Mesenchymal stem cell (in vitro differentiated cells and primary cell): ENCODE measurements around the gene LPAR4.
"Not testable (repeated sequence)": the region's sequence is repeated elsewhere in the genome, so short reads cannot be mapped to it uniquely, and the experiment has no call there.

Experiments
- DNase-seq: peaks from one replicate; pipeline ENCODE4 v3.0.0-alpha.2; 2013
- H2AFZ ChIP-seq: one replicate; pipeline ENCODE4 v1.6.1; 2013; ENCODE audit warnings: low read depth, mild to moderate bottlenecking, control low read depth, inconsistent platforms, low read length, moderate library complexity
- H2AK5ac ChIP-seq: 2 replicates; pipeline ENCODE4 v1.6.1; 2013; ENCODE audit warnings: low read length, moderate library complexity, mild to moderate bottlenecking, inconsistent platforms; ENCODE audit not compliant: severe bottlenecking
- H2BK120ac ChIP-seq: one replicate; pipeline ENCODE4 v1.6.1; 2013; ENCODE audit warnings: low read depth, mild to moderate bottlenecking, inconsistent platforms, low read length, moderate library complexity
- H2BK12ac ChIP-seq, 2 experiments: one replicate each; pipeline ENCODE4 v1.6.1; 2013; ENCODE audit warnings: inconsistent platforms in 2 of 2, low read length in 2 of 2, mild to moderate bottlenecking in 2 of 2, moderate library complexity in 2 of 2, control low read depth in 1 of 2
- H2BK15ac ChIP-seq: one replicate; pipeline ENCODE4 v1.6.1; 2013; ENCODE audit warnings: mild to moderate bottlenecking, low read depth, inconsistent platforms; ENCODE audit not compliant: poor library complexity, severe bottlenecking
- H2BK5ac ChIP-seq: 2 replicates; pipeline ENCODE4 v1.6.1; 2013; ENCODE audit warnings: low read depth, mild to moderate bottlenecking, low read length, control low read depth, inconsistent platforms; ENCODE audit not compliant: poor library complexity, severe bottlenecking
- H3K14ac ChIP-seq, 2 experiments: one replicate each; pipeline ENCODE4 v1.6.1; 2013; ENCODE audit warnings: inconsistent platforms in 2 of 2, low read length in 2 of 2, control low read depth in 1 of 2, mild to moderate bottlenecking in 1 of 2, moderate library complexity in 1 of 2
- H3K18ac ChIP-seq, 2 experiments: one replicate each; pipeline ENCODE4 v1.6.1; 2013; ENCODE audit warnings: inconsistent platforms in 2 of 2, low read length in 2 of 2, control low read depth in 1 of 2, low read depth in 1 of 2, mild to moderate bottlenecking in 1 of 2
- H3K23ac ChIP-seq, 2 experiments: one replicate each; pipeline ENCODE4 v1.6.1; 2013; ENCODE audit warnings: inconsistent platforms in 2 of 2, low read length in 2 of 2, mild to moderate bottlenecking in 2 of 2, moderate library complexity in 2 of 2, control low read depth in 1 of 2
- H3K27ac ChIP-seq: 2 replicates; pipeline ENCODE4 v1.5.1; 2013; ENCODE audit warnings: mild to moderate bottlenecking, moderate library complexity, low read length, control low read depth, inconsistent platforms; ENCODE audit not compliant: poor library complexity, severe bottlenecking
- H3K27me3 ChIP-seq, 2 experiments: 2 replicates each; pipeline versions ENCODE4 v1.6.1 to v1.7.0; 2013; ENCODE audit warnings: low read length in 2 of 2, mild to moderate bottlenecking in 2 of 2, moderate library complexity in 2 of 2, control low read depth in 1 of 2, inconsistent platforms in 1 of 2; ENCODE audit not compliant: control insufficient read depth in 1 of 2, insufficient read depth in 1 of 2
- H3K36me3 ChIP-seq, 2 experiments: 2 replicates each; pipeline versions ENCODE4 v1.6.1 to v1.7.0; 2013; ENCODE audit warnings: low read length in 2 of 2, control low read depth in 1 of 2, inconsistent platforms in 1 of 2, low read depth in 1 of 2, mild to moderate bottlenecking in 1 of 2; ENCODE audit not compliant: insufficient read depth in 2 of 2, control insufficient read depth in 1 of 2
- H3K4ac ChIP-seq, 2 experiments: one replicate each; pipeline ENCODE4 v1.6.1; 2013; ENCODE audit warnings: inconsistent platforms in 2 of 2, low read length in 2 of 2, mild to moderate bottlenecking in 2 of 2, moderate library complexity in 2 of 2, control low read depth in 1 of 2, low read depth in 1 of 2
- H3K4me1 ChIP-seq: 2 replicates; pipeline ENCODE4 v1.6.1; 2013; ENCODE audit warnings: low read depth, low read length, control low read depth; ENCODE audit not compliant: control insufficient read depth, insufficient read depth
- H3K4me2 ChIP-seq: 2 replicates; pipeline ENCODE4 v1.6.1; 2013; ENCODE audit warnings: low read length, mild to moderate bottlenecking, inconsistent platforms; ENCODE audit not compliant: poor library complexity, severe bottlenecking
- H3K4me3 ChIP-seq, 2 experiments: 2 replicates each; pipeline versions ENCODE4 v1.5.1 to v1.7.0; 2013; ENCODE audit warnings: low read length in 2 of 2, mild to moderate bottlenecking in 2 of 2, control low read depth in 1 of 2, low read depth in 1 of 2; ENCODE audit not compliant: insufficient read depth in 1 of 2
- H3K79me1 ChIP-seq: replicated peaks from 2 replicates; pipeline ENCODE4 v1.6.1; 2013; ENCODE audit warnings: mild to moderate bottlenecking, control low read depth, low read length, inconsistent platforms; ENCODE audit not compliant: poor library complexity, severe bottlenecking
- H3K9ac ChIP-seq: 2 replicates; pipeline ENCODE4 v1.7.0; 2013; ENCODE audit warnings: mild to moderate bottlenecking, low read length, moderate library complexity
- H3K9me3 ChIP-seq: 2 replicates; pipeline ENCODE4 v1.7.0; 2013; ENCODE audit warnings: mild to moderate bottlenecking, low read length; ENCODE audit not compliant: control insufficient read depth
- H4K8ac ChIP-seq: one replicate; pipeline ENCODE4 v1.6.1; 2013; ENCODE audit warnings: inconsistent platforms, mild to moderate bottlenecking, low read length, moderate library complexity
- H4K91ac ChIP-seq: one replicate; pipeline ENCODE4 v1.6.1; 2013; ENCODE audit warnings: mild to moderate bottlenecking, low read length, inconsistent platforms
- WGBS: methylation state at CpG from one replicate; pipeline ENCODE4 v1.1.7; 2013; ENCODE audit warnings: mixed read lengths; 5-methylcytosine and 5-hydroxymethylcytosine counted together

Gene LPAR4

DNA sequence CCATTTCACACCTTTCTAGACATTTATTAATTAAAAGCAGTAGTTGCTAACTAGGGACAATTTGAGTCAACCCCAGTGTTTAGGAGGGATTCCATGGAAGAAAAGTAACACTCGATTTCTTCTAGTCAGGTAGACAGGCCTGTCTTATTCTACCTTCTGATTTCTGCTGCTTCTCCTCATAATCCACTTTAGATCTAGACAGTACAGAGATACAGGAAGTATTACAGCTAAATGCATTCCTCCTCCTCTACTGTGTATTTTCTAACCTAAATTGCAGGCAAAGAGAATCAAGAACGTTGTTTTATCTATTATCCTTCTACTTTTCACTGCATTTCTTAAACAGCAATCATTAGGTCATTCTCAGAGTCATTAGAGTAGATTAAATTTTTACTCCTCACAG, 52.6 kb downstream of the LPAR4 start:
- Histone ChIP-seq H4K91ac (no peak overlapping the region), H2BK15ac (no peak overlapping the region), H3K9ac (no peak overlapping the region), H3K18ac (no peak overlapping the region), H3K27ac (no peak overlapping the region), H4K8ac (no peak overlapping the region), H3K4me2 (no peak overlapping the region), H3K36me3 (no peaks in the 10 kb centered on the region), H3K4me1 (no peaks in the 10 kb centered on the region), H3K4me3 (no peak overlapping the region), H3K14ac (no peak overlapping the region), H3K27me3 (no peaks in the 10 kb centered on the region), H3K9me3 (no peaks in the 10 kb centered on the region), H2AFZ (no peak overlapping the region), H3K4ac (no peak overlapping the region), H3K23ac (no peak overlapping the region), H3K79me1 (no peaks in the 10 kb centered on the region), H2BK120ac (no peak overlapping the region), H2BK5ac (no peak overlapping the region), H2AK5ac (no peak overlapping the region), H2BK12ac (no peak overlapping the region)
- no peak for DNase-seq
- WGBS = 79% methylated on average over 1 of the region's 2 CpGs

DNA sequence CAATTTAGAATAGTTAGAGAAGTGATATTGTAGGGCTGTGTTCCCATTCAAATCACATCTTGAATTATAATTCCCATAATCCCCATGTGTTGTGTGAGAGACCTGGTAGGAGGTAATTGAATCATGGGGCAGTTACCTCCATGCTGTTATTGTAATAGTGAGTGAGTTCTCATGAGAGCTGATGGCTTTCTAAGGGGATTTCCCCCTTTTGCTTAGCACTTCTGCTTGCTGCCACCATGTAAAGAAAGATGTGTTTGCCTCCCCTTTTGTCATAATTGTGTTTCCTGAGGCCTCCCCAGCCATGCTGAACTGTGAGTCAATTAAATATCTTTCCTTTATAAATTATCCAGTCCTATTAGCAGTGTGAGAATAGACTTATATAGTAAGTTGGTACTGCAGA, 53.2 kb downstream of the LPAR4 start:
- Histone ChIP-seq H3K4ac (no peak overlapping the region), H3K79me1 (no peaks in the 10 kb centered on the region), H3K9ac (no peak overlapping the region), H4K91ac (no peak overlapping the region), H3K27me3 (no peaks in the 10 kb centered on the region), H2BK12ac (no peak overlapping the region), H2AFZ (no peak overlapping the region), H3K36me3 (no peaks in the 10 kb centered on the region), H2BK120ac (no peak overlapping the region), H4K8ac (no peak overlapping the region), H2BK15ac (no peak overlapping the region), H3K27ac (no peak overlapping the region), H3K4me1 (no peaks in the 10 kb centered on the region), H2BK5ac (no peak overlapping the region), H3K23ac (no peak overlapping the region), H3K18ac (no peak overlapping the region), H3K4me2 (no peak overlapping the region), H3K14ac (no peak overlapping the region), H3K9me3 (no peaks in the 10 kb centered on the region), H3K4me3 (no peak overlapping the region), H2AK5ac (no peak overlapping the region)
- DNase-seq = no peak

DNA sequence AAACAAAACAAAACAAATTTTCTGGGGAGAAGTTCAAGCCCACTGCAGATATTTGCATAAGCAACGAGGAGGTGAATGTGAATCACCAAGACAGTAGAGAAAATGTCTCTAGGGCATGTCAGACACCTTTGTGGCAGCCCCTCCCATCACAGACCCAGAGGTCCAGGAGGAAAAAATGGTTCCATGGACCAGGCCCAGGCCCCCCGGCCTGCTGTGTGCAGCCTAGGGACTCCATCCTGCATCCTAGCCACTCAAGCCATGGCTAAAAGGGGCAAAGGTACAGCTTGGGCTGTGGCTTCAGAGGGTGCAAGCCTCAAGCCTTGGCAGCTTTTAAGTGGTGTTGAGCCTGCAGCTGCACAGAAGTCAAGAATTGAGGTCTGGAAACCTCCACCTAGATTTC, 54.0 kb downstream of the LPAR4 start:
- Histone ChIP-seq H3K9ac (no peak overlapping the region), H2BK12ac (no peak overlapping the region), H3K4me3 (no peak overlapping the region), H3K14ac (no peak overlapping the region), H2BK5ac (no peak overlapping the region), H2AK5ac (no peak overlapping the region), H2BK15ac (no peak overlapping the region), H4K8ac (no peak overlapping the region), H3K23ac (no peak overlapping the region), H3K27me3 (no peaks in the 10 kb centered on the region), H2AFZ (no peak overlapping the region), H3K9me3 (no peaks in the 10 kb centered on the region), H2BK120ac (no peak overlapping the region), H3K4me1 (no peaks in the 10 kb centered on the region), H3K79me1 (no peaks in the 10 kb centered on the region), H3K18ac (no peak overlapping the region), H4K91ac (no peak overlapping the region), H3K36me3 (no peaks in the 10 kb centered on the region), H3K4ac (no peak overlapping the region), H3K4me2 (no peak overlapping the region), H3K27ac (no peak overlapping the region)
- WGBS = 100% methylated on average over 1 of the region's 2 CpGs
- DNase-seq = no peak

DNA sequence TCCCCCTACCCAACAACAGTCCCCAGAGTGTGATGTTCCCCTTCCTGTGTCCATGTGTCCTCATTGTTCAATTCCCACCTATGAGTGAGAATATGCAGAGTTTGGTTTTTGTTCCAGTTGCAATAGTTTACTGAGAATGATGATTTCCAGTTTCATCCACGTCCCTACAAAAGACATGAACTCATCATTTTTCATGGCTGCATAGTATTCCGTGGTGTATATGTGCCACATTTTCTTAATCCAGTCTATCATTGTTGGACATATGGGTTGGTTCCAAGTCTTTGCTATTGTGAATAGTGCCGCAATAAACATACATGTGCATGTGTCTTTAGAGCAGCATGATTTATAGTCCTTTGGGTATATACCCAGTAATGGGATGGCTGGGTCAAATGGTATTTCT, 55.0 kb downstream of the LPAR4 start:
- H3K4ac ChIP-seq, H3K23ac ChIP-seq, H2BK12ac ChIP-seq, H4K91ac ChIP-seq, H4K8ac ChIP-seq, H3K27ac ChIP-seq, H3K9me3 ChIP-seq, H3K9ac ChIP-seq, H3K79me1 ChIP-seq, H3K4me1 ChIP-seq, H3K27me3 ChIP-seq, H2BK120ac ChIP-seq, H3K18ac ChIP-seq, H2AK5ac ChIP-seq, H3K4me3 ChIP-seq, H2AFZ ChIP-seq, H3K4me2 ChIP-seq, H2BK15ac ChIP-seq, DNase-seq, H3K14ac ChIP-seq, H2BK5ac ChIP-seq, H3K36me3 ChIP-seq: not testable (repeated sequence)
- WGBS = no CpG with 5 or more reads among the region's 3 CpGs
